NCI-H187 (cell line): ENCODE measurements around the gene CCT3.
"Not testable (repeated sequence)": the region's sequence is repeated elsewhere in the genome, so short reads cannot be mapped to it uniquely, and the experiment has no call there.

Experiments used
- DNase-seq, 2 experiments: peaks; one replicate each; lab custom pipeline; 2025; lab: John Stamatoyannopoulos, UW

The CCT3 gene

DNA sequence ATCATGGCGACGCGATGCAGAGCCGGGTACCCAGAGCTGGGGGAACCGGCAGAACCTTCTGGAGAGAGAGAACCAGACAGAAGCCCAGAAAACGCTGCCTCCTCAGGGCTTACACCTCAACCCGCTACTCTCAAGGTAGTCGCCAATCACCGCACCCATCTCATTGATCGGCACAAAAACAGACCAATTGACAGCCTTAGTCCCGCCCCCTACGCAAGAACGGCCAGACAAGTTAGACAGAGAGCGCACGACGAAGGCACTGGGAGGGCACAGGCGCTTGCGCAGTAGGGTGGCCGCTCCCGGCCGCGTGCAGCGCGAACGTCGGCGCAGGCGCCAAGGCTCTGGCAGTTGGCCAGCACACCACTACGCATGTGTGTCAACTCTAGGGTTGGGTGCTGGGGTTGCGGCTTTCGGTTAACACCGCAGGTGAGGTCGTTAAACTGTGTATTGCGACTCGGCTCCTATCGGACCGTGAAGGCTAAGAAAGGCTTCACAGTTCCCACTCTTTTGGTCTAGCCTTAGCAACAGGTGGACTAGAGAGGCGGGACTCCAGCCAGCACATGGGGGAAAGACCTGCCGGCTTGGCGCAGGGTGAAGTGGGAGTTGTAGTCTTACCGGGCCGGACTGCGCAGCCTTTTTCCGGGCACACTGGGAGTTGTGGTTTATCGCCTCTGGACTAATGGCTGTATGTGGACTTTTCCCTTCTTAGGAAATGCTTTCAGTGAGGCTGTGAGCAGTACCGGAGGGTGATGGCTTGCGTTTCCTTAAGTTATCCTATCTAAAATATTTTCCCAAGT, at the start of gene CCT3, which contains the start of gene TSACC:
Gene CCT3 (minus strand): TSS at position 113 of the 797 bp plus-strand sequence. CDS start 108 bp downstream, at position 5.
Gene TSACC (plus strand): TSS at position 347 of the 797 bp plus-strand sequence. CDS start 1,232 bp downstream, outside the sequence.
- DNase-seq = peak; percentile 100

DNA sequence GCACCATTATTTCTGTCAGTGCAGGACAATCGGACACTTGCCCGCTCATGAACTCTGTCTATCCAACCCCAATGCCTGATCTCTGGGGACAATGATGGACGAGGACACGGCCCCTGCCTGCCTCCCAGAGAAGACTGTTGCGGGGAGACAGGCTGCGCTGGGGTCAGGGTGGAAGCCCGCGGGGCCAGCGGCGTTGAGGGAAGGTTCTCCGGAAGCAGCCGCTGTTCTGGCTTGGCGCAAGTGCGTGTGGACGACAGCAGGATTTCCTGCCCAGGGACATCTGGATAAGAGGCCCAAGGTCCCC, 49.7 kb upstream of the CCT3 start:
- DNase-seq = no peak

DNA sequence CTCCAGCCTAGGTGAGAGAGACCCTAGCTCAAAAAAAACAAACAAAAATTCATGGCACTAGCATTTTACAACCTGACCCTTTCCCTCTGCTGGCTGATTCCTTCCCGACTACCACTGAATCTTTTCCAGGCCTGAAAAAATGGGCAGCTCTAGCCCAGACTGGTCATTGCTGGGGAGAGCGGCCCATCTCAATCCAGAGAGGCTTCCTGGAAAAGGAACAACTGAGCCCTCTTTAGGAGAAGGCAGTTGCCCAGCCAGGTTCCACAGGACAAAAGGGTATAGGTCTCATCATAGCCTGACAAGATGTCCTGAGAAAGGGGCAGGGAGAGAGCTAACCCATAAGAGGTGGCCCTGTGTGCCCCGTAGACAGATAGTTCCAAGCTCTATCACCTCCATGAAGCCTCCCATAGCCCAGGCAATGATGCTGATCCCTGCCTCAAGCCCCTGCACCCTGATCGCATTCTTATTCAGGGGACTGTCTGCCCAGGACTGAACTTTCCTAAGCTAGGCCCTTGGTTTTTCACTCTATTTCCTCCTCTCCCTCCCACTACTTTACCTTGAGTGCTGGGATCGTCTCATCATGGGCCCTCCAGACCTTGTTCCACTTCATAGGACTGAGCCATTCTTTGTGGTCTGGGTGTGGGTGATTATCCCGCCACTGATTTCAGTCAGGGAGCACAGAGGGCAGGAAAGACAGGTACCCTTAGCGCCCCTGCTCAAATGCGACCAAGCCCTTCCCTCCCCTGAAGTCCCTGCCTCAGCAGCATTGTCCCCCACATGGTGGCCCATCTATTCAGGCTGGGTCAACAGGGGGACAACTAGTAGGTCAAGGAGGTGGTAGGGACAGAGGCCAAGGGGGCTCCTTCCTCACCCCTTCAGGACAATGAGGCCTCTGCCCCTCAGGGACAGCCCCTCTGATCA, 49.1 kb upstream of the CCT3 start:
- no peak for DNase-seq

DNA sequence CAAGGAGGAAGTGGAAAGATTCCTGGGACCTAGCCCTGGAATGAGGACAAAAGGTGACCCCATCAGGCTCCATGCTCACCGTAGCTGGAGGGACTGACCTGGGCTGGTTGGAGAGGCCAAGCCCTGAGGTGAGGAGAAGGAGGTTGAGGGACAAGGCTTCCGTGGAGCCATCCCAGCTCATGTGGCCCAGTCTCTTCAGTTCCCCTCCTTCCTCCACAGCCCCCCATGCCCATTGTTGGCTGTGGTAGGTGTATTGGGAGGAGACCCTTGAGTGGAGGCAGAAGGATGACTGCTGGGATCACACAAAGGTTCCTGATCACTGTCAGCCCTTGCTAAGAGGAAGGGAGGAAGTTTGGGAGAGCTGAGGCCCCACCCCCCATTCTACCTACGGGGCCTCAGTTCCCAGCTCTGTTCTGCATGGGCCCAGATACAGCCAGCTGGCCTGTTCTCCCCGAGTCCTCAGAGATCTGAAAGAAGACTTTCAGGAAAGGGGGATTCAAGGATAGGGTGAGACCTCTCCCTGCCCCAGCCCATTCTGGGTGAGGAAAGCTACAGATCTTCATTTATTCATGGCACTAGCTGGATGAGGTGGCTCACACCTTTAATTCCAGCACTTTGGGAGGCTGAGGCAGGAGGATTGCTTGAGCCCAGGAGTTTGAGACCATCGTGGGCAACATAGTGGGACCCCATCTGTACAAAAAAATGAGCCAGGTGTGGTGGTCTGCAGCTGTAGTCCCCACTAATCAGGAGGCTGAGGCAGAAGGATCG, 48.2 kb upstream of the CCT3 start:
- no peak for DNase-seq

DNA sequence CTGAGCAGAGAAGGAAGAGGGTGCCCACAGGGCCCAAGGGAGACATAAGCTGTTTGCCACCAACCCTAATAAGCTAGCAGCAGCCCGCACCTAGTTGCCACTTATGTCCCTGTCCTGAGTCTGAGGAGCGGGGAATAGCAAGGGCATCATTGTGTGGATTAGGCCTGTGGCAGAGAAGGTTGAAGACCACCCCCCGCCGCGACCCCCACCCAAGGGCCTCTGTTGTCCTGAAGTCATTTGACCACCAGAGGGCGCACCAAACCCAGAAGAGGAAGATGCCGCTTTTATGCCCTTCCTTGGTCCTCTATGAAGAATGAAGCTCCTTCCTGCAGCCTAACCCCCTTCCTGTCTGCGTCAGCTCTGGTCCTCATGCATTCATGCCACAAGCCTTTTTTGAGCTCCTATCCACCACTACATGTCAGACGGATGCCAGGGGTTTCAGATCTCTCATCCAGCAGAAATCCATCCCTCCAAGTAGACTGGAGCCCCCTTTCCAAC, 47.5 kb upstream of the CCT3 start:
- peak; percentile 72 to 78 for DNase-seq

DNA sequence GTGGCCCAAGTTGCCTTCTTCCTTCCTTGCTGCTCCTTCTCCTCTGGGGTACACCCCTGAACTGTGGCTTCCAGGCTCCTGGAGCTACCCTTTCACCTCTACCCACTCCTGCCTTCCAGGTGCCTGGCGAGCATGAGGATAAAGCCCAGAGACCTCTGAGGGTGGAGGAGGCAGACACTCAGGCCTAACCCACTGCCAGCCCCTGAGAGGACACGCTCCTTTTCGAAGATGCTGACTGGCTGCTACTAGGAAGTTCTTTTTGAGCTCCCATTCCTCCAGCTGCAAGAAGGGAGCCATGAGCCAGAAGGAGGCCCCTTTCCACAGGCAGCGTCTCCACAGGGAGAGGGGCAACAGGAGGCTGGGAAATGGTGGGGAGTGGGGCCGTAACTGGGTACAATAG, 46.6 kb upstream of the CCT3 start:
- DNase-seq = no peak

DNA sequence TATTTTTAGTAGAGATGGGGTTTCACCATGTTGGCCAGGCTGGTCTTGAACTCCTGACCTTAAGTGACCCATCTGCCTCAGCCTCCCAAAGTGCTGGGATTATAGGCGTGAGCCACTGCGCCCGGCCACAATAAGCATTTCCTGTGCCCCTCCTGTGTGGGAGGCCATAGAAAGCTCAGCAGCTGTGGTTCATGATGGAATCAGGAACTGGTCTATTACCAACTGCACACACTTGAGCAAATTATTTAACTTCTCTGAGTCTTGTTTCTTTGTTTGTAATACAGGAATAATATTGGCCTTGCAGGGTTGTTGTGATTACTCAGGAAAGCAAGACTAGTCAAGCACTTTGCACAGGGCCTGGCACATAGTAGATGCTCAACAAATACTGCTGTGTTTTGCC, 45.9 kb upstream of the CCT3 start:
- DNase-seq = no peak

DNA sequence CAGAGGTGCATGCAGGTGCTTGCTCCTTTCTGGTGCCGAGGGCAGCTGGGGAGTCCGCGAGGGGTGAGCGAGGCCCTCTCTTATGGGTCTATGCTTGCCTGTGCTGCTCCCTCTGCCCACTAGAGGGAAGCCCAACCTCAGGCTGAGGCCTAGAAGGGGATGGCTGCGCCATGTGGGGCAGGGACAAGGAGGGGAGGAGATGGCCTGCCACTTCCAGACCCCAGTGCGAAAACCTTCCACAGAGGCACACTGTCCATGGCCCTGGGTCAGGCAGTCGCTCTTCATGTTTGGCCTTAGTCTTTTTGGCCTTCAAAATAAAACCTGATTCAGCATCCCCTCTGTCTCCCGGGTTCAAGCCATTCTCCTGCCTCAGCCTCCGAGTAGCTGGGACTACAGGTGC, 44.9 kb upstream of the CCT3 start:
- DNase-seq = peak; percentile 47 to 65

DNA sequence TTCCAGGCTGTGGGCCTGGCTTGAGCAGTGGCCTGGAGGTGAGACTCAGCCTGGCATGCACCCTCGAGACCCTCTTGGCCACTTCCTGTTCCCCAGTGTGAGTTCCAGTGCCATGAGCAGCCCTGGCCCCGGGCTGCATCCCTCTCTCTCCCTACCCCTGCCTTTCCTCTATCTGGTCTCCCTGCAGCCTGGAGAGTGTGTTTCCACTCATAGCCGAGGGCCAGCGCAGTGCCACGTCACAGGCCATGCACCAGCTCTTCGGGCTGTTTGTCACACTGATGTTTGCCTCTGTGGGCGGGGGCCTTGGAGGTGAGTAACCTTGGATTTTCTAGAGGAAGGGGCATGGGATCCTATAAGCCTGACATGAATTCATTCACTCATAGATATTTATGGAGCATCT, 44.5 kb upstream of the CCT3 start:
- no peak for DNase-seq

DNA sequence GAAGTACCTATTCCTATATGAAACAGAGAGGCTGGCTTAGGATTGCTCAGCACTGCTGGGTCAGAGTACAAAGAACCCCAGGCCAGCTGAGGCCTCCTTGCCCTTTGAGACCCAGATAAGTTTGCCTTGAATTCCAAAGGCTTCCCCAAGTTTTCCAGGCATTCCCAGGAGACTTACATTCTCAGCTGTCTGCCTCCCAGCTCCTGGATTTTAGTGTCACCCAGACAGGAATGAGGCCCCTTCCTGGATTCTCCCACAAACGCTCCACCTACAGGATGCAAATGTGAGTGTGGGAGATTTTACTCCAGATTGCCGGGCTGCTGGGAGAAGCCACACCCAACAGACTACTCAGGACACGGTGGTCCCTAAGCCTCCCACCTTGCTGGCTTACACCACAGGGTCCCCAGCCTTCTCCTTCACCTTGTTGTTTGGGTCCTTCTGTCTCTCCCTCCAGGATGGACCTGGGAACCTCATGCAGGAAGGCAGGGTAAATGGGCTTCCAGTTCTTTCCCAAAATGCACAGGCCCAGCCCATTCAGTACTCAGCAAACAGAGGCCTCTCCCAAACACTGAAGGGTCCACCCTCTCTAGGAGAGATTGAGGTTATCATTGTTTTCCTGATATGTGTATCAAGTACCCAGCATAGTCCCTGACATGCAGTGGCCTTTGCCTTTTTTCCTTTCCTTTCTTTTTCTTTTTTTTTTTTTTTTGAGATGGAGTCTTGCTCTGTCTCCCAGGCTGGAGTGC, 41.5 kb upstream of the CCT3 start:
- DNase-seq = no peak

DNA sequence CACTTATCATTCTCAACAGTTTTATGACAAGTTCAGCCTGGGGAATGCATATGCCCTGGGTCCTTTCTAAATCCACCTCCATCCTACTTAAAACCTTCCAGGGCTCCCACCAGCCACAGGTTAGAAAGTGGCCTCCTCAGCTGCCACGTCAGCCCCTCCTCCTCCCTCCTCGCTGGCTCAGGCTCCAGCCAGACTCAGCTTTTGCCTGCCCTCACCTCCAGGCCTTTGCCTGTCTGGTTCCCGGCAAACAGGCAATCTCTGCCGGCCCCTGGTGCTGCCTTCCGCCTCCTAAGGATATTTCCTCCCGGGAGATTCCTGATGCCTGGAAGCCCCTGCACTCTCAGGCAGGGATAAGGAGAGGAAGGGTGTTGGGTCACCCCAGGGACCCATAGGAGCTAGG, 40.5 kb upstream of the CCT3 start:
- DNase-seq = no peak

DNA sequence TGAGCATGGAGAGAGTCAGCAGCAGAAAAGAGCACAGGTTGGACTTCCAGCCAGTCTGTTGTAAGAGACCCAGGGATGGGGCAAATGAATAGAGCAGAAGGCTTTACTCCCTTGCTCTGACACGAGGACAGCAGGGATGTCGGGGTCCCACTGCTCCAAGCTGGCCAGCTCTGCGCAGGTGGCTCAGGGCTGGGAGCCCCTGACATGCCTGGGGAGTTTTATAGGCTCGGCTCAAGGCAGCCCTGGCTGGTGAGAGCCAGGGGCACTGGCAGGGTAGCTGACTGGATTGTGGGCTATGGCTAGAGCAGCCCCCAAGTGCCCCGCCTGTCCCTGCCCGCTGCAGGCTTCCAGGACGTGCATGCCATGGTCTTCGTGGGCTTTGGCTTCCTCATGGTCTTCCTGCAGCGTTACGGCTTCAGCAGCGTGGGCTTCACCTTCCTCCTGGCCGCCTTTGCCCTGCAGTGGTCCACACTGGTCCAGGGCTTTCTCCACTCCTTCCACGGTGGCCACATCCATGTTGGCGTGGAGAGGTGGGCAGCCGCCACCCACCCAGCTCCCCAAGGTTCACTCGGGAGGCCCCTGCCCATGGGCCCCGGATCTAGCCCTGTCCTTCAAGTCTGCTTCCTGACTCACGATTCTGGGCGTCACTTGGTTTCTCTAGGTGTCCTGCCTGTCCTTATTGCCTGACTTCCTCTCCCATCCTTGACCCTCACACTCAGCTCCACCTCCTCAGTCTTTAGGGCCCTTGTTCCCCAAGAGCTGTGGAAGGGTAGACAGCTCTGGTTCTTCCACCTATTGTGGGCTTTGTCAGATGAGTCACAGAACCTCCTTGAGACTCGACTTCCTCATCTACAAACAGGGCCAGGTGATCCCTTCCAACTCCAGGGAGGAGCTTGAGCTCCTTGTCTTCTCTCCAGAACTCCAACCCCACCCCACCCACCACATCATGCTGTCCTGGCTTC, 39.1 kb upstream of the CCT3 start:
- no peak for DNase-seq

DNA sequence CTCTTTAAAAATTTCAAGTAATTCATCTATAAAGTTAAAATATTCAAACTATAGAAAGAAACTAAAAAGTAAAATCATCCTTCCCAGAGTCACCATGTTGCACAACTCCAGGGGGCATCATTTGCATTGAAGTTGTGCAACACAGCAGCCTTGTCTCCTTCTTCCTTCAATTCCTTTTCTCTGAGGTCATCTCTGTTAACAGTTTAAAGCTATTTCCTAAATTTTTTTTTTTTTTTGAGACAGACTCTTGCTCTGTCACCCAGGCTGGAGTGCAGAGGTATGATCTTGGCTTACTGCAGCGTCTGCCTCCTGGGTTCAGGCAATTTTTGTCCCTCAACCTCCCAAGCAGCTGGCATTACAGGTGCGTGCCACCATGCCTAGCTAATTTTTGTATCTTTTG, 38.1 kb upstream of the CCT3 start:
- DNase-seq = no peak

DNA sequence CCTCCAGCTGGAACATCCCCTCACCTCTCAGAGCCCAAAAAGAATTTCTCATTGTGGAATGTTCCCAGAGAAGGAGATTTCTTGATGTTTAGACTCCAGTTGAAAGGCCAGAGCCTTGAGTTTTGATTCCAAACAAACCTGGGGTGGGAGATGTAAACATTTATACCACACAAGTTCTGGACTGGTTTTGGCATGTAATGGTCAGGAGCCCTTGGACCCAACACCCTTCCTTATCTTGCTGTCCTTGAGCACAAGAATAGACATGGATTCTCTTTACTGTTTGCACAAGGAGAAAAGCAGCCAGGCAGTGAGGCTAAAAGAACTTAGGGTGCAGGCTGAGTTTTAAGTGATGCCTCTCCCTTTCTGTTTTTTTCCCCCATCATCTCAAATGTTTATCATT, 35.5 kb upstream of the CCT3 start:
- DNase-seq = no peak

DNA sequence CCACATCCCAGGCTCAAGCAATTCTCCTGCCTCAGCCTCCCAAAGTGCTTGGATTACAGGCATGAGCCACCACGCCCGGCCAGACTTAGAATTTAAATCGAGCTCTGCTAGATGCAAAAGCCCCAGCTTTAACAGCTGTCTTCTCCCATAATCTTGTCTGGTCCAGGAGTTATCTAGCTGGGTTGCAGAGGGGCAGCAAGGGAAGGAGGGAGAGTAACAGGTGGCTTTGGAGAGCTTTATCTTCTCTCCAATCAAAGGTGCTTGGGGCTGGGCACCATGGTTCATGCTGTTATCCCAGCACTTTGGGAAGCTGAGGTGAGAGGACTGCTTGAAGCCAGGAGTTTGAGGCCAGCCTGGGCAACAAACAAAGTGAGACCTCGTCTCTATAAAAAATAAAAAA, 34.8 kb upstream of the CCT3 start:
- DNase-seq = no peak

DNA sequence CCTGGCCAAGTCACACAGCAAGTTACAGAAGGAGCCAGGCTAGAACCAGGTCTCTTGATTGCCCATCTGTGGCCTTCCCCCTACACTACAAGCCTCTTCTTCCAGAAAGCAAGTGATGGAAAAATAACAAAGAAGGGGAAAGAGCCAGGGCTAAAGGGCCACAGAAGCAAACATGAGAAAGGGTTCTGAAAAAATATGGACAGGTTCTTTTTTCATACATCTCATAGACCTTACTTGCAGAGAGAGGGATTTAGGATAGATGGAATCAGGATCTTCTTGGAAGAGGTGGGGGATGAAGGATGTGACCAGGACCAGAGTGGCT, 34.1 kb upstream of the CCT3 start:
- DNase-seq = no peak

DNA sequence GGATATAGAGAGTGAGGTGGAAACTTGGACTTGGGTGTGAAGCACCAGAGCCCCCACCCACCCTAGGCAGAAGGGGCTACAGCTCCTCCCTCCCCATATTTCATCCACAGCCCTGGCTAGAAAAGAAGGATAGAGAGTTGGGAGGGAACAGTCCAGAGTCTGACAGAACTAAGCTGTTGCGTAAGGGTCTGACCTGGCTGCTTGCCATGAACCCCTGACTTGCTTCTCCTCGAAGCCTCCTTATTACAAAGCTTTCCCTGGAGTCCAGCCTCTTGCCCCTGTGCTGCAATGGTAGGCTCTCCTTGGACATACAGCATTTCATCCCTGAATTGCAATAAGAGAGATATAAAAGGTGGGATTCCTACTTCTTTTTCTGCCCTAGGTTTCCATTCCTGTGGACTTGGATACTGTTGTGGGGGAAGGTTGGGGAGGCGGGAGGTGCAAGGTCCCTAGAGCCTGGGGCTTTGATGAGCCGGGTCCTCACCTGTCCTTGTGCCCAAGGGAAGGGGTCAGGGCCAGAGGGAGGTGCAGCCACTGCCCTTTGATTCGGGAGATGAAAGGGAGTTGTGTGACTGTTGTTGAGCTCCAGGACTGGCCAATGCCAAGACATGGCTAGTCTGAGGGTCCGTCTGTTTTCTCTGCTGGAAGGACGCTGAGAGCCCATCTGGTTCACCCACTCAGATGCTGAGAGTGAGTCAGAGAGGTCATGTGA, 33.6 kb upstream of the CCT3 start:
- DNase-seq = no peak

DNA sequence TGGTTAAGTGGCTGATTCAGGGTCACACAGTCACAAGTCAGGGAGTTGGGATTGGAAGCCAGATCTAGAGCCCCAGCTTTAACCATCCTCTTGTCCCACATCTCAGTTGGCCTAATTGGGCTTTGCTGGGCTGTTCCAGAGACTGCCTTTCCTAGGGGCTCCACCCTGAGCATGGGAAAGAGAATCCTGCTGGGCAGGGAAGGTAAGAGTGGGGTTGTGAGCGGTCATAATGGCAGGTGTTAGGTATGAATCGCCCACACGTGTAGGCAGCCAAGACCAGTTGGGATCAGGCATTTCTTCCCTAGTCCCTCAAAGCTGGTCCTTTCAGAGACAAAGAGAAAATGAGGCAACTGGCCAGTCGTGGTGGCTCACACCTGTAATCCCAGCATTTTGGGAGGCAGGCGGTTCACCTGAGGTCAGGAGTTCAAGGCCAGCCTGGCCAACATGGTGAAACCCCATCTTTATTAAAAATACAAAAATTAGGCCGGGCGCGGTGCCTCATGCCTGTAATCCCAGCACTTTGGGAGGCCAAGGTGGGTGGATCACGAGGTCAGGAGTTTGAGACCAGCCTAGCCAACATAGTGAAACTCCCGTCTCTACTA, 31.7 kb upstream of the CCT3 start:
- DNase-seq = not testable (repeated sequence)
